Upper lobe of left lung (tissue), 6 donors: ENCODE data around the gene POU3F1. TPM values are rescaled to one million over a fixed set of nuclear protein-coding genes. Genes with fewer than 3 reads are reported as not detected.

Experiments
- ATAC-seq, 2 donors: fragments of 200-7000 bp; cut with Tn5 transposase; one replicate each; pipeline ENCODE4 v1.9.1; 2022; ENCODE audit warnings: mild to moderate bottlenecking in 2 of 2, moderate library complexity in 2 of 2; ENCODE audit not compliant: low FRiP score in 2 of 2
- DNase-seq, 2 donors: peaks; one replicate each; pipeline ENCODE4 v3.0.0-alpha.2; 2019 to 2020
- H3K27ac ChIP-seq, 4 donors: fragments of 200-600 bp; sonication (generic); one replicate each; pipeline ENCODE4 v1.5.1; 2016 to 2019
- H3K27me3 ChIP-seq, 4 donors: fragments of 200-600 bp; sonication (generic); one replicate each; pipeline ENCODE4 v1.5.1; 2017 to 2019
- H3K36me3 ChIP-seq, 4 donors: fragments of 200-600 bp; sonication (generic); one replicate each; pipeline ENCODE4 v1.5.1; 2016 to 2019
- H3K4me1 ChIP-seq, 4 donors: fragments of 200-600 bp; sonication (generic); one replicate each; pipeline ENCODE4 v1.5.1; 2018 to 2019
- H3K4me3 ChIP-seq, 4 donors: fragments of 200-600 bp; sonication (generic); one replicate each; pipeline ENCODE4 v1.5.1; 2017 to 2019; ENCODE audit warnings: mild to moderate bottlenecking in 2 of 4, moderate library complexity in 1 of 4
- H3K9me3 ChIP-seq, 4 donors: fragments of 200-600 bp; sonication (generic); one replicate each; pipeline ENCODE4 v1.5.1; 2018 to 2019
- EP300 ChIP-seq, 4 donors: sonication (generic); formaldehyde crosslinking; IDR thresholded peaks; one replicate each; pipeline ENCODE4 v1.5.1; 2017; ENCODE audit warnings: antibody characterized with exemption in 4 of 4, control low read depth in 2 of 4
- POLR2A ChIP-seq, 4 donors: fragments of 450-650 bp; IDR thresholded peaks; one replicate each; pipeline ENCODE4 v1.5.1; 2016 to 2017; ENCODE audit warnings: antibody characterized with exemption in 4 of 4, mild to moderate bottlenecking in 2 of 4
- POLR2AphosphoS5 ChIP-seq, 2 donors: sonication (generic); formaldehyde crosslinking; IDR thresholded peaks; one replicate each; pipeline ENCODE4 v1.5.1; 2017; ENCODE audit warnings: antibody characterized with exemption in 2 of 2
- WGBS, 2 donors: methylation state at CpG; one replicate each; pipeline ENCODE4 v1.1.5; 2017 to 2018; 5-methylcytosine and 5-hydroxymethylcytosine counted together
- total RNA-seq, 6 donors: library from RNA; depleted of rRNA in 4 of 6; stranded (reverse); fragments of >200 nt in 4 of 6; gene quantifications; one replicate each; pipeline versions ENCODE4 v1.1.0 to v1.2.1, GENCODE V29; 2016 to 2021
- TF ChIP-seq, protein P1 (sequence below), 6 experiments: fragments of 450-650 bp in 4 of 6; fragments of 200-600 bp in 2 of 6; sonication (generic) in 2 of 6; IDR thresholded peaks; one replicate each; pipeline ENCODE4 v1.5.1; 2016 to 2019; ENCODE audit warnings: antibody characterized with exemption in 6 of 6
- donor health status: DM: no; HTN: no; CAD: no; lungs with moderate emphysema.
- donor health status: DM: no; HTN: yes; CAD: no; lungs with severe emphysema.

The POU3F1 gene
- total RNA-seq, 6 donors from 2014 or later: 0.40 to 1.0 TPM; not detected in 4

DNA sequence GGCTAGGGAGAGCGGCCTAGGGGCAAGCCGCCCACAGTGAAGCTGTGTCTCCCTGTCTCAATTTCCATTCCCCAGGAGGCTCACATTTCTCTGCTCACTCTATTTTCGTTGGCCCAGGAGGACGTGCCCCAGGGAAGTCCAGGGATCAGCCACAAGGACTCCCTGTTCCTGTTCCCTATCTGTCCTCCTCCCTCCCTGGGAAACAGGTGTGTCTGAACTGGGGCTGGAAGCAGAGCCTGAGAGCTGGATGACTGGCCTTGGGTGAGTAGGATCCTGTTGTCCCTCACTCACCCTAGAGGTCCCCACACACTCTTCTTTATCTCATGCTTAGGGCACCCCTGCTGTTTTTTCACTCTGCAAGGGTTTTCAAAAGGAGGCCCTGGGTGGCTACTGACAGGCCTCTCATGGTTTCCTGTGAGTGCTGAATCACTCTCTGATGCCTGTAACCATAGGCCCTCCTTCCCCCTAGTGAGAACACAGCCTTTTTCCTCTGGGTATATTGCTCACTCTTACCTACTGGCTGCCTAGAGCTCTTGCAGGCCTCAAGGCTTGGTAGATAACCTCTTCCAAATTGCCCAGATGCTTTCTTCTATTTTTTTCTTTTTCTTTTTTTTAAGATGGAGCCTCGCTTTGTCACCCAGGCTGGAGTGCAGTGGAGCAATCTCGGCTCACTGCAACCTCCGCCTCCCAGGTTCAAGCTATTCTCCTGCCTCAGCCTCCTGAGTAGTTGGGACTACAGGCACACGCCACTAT lies 37.3 kb downstream of the POU3F1 start:
- Histone ChIP-seq H3K27me3 (no peaks in the 10 kb centered on the region), H3K4me1 (peaks cover 16 to 30% (median 24%) of the 10 kb centered on the region in 4 donors), H3K27ac (peak overlapping the region in 3 of 4 donors; percentile 30 to 32 (median 30)), H3K9me3 (no peaks in the 10 kb centered on the region), H3K4me3 (no peak overlapping the region), H3K36me3 (no peaks in the 10 kb centered on the region)
- no peak for TF ChIP-seq POLR2A (IDR thresholded peaks at IDR 0.05)
- no peak for TF ChIP-seq POLR2AphosphoS5 (IDR thresholded peaks at IDR 0.05)
- TF ChIP-seq, protein P1, sequence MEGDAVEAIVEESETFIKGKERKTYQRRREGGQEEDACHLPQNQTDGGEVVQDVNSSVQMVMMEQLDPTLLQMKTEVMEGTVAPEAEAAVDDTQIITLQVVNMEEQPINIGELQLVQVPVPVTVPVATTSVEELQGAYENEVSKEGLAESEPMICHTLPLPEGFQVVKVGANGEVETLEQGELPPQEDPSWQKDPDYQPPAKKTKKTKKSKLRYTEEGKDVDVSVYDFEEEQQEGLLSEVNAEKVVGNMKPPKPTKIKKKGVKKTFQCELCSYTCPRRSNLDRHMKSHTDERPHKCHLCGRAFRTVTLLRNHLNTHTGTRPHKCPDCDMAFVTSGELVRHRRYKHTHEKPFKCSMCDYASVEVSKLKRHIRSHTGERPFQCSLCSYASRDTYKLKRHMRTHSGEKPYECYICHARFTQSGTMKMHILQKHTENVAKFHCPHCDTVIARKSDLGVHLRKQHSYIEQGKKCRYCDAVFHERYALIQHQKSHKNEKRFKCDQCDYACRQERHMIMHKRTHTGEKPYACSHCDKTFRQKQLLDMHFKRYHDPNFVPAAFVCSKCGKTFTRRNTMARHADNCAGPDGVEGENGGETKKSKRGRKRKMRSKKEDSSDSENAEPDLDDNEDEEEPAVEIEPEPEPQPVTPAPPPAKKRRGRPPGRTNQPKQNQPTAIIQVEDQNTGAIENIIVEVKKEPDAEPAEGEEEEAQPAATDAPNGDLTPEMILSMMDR (IDR thresholded peaks at IDR 0.05): no peak
- no peak for TF ChIP-seq EP300 (IDR thresholded peaks at IDR 0.05)
- DNase-seq (no peak), ATAC-seq (no peak)
- WGBS, 2 donors: 75 to 80% methylated on average over 8 of the region's 8 CpGs

DNA sequence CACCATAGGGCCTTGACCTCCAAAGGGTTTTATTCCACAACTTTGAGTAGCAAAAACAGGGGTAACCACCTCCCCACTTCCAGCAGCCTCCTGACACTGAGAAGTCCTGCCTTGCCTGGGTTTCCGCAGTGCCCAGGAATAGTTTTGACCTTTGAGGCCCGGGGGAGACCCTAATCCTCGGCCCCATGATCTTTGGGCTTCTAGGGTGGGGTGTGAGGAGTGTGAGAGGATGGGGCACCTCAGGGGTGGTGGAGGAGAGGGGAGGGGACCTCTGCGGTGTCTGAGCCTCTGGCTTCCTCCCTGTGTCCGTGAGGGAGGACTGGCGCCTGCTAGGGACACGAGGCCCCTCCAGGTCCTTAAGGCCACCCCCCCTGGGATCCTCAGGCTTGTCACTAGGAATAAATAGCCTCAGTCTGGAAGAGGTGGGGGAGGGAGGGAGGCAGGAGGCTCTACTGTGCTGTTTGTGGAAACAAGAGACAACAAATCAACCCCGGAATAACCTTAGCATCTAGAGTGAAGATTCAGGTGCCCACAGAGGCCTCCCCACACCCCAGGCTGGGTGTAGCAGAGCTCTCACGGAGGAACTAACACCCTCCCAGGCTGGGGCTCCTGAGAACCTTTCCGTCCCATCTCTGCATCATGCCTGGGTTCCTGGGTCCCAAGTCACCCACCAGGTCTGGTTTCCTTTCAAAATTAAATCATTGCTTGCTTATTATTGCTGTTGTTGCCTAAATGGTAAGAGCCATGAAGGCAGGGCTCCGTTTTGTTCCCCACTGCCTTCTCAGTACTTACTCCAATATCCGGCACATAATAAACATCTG lies 40.4 kb downstream of the POU3F1 start:
- peak overlapping the region; percentile 44 to 93 (median 76) for H3K27ac ChIP-seq
- H3K9me3 ChIP-seq: no peaks in the 10 kb centered on the region
- ATAC-seq: peak; percentile 2 to 31

DNA sequence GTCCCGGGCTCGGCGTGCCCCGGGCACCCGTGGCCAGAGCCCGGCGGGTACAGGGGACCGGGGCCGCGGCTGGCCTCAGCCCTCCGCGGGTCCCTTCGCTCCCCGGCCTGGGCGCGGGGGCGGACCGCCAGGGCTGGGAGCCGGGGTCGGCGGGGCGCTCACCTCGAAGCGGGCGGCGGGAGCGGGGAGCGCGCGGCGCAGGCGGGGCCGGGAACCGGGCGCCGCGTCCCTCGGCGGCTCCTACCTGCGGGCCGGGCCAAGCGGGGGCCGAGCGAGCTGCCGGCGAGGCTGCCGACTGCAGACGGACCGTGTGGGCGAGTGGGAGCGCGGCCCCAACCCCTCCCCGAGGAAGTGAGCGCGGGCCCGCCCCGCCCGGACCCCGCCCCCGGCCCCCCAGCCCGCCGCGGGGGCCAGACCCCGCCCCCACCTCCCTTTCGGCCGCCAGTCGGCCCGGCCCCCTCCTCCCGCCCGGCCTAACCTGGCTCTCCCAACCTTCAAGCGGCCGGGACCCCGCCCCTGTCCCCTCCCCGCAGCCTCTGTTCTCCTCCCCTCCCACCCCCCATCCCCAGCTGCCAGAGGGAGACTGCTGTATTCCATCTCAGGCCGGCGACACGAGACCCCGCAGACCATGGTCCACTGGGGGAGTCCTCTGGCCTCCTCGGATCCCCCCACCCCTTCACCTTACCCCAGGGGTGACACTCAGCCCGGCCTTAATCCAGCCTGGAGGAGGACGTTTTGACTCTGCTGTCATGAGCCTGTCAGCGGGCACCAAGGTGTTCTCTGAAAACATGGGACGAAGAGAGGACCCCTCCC lies 41.2 kb downstream of the POU3F1 start, which contains the start of gene FHL3:
FHL3 (minus strand) TSS at position 320 of the 813 bp plus-strand sequence. CDS start 6,102 bp downstream, outside the sequence.
- H3K27ac ChIP-seq: peak within 1 kb of the TSS; percentile 44 to 93 (median 76)
- TF ChIP-seq POLR2A (IDR thresholded peaks at IDR 0.05) (peak in 1 of 4 donors; percentile 41), EP300 (IDR thresholded peaks at IDR 0.05) (no peak), POLR2AphosphoS5 (IDR thresholded peaks at IDR 0.05) (peak; percentile 18 to 59)
- TF ChIP-seq, protein P1 (IDR thresholded peaks at IDR 0.05): peak in 1 of 6 experiments; percentile 13
- H3K27me3 ChIP-seq: no peaks in the 10 kb centered on the region
- peaks cover 32 to 49% (median 37%) of the 10 kb centered on the region in 4 donors for H3K4me1 ChIP-seq
- peak; percentile 79 to 92 for DNase-seq
- H3K9me3 ChIP-seq: no peaks in the 10 kb centered on the region
- H3K4me3 ChIP-seq: peak within 1 kb of the TSS; percentile 38 to 79 (median 72)
- H3K36me3 ChIP-seq: no peaks in the 10 kb centered on the region
- 17 to 53% methylated on average over 1 to 4 of the region's 83 CpGs for WGBS, 2 donors
- peak; percentile 26 to 74 for ATAC-seq

More for the DNA sequence above, 40.4 kb downstream of the POU3F1 start:
- TF ChIP-seq EP300 (IDR thresholded peaks at IDR 0.05) (no peak), POLR2A (IDR thresholded peaks at IDR 0.05) (no peak), POLR2AphosphoS5 (IDR thresholded peaks at IDR 0.05) (no peak)
- TF ChIP-seq, protein P1 (IDR thresholded peaks at IDR 0.05): no peak
- Histone ChIP-seq H3K36me3 (no peaks in the 10 kb centered on the region), H3K27me3 (no peaks in the 10 kb centered on the region), H3K4me3 (peak overlapping the region in 3 of 4 donors; percentile 72 to 79 (median 73)), H3K4me1 (peaks cover 24 to 41% (median 29%) of the 10 kb centered on the region in 4 donors)
- DNase-seq: no peak
- 66 to 78% methylated on average over 10 to 12 of the region's 12 CpGs for WGBS, 2 donors

DNA sequence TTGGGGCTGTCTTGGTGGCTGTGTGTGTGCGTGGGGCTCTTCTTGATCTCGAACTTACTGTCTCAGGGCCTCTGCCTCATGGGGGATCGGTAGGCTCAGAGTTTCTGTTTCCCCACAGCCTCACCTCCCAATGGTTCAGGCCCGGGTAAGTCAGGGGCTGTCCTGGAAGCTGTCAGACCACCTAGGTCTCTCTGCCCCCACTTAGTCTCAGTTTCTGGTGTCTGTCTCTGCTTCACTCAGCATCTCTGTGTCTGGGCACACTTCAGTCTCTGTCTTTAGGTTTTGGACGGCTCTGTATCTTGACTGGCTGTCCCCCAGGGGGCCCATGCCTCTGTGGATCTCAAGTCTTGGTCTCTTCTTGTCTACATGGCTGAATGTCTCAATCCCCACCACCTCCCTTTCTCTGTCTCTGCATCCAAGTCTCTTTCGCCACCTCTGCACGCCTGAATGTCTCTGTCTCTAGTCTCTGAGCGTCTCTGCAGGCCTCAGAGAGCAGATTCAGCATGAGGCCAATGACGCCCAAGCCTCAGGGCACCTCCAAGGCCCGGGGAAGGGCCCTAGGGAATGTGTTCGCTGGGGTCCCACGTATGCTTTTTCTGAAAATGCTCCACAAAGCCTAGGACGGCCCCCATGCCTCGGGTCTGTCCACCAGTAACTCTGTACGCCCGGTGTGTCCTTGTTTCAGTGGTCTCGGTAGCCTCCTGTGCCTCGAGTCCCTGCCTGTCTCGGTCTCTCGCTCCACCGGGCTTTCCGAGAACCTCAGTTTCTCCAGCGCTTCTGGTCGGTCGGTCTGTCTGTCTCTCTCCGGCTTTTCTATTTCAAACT lies 42.1 kb downstream of the POU3F1 start:
- peak overlapping the region; percentile 38 to 79 (median 72) for H3K4me3 ChIP-seq
- peaks cover 41 to 58% (median 46%) of the 10 kb centered on the region in 4 donors for H3K4me1 ChIP-seq
- no peaks in the 10 kb centered on the region for H3K36me3 ChIP-seq
- DNase-seq (no peak), ATAC-seq (no peak)
- 17 to 19% methylated on average over 26 of the region's 26 CpGs for WGBS, 2 donors
- H3K27me3 ChIP-seq: no peaks in the 10 kb centered on the region
- H3K9me3 ChIP-seq: no peaks in the 10 kb centered on the region
- peak overlapping the region; percentile 44 to 93 (median 76) for H3K27ac ChIP-seq
- TF ChIP-seq POLR2AphosphoS5 (IDR thresholded peaks at IDR 0.05): no peak
- TF ChIP-seq, protein P1 (IDR thresholded peaks at IDR 0.05): no peak
- no peak for TF ChIP-seq EP300 (IDR thresholded peaks at IDR 0.05)
- TF ChIP-seq POLR2A (IDR thresholded peaks at IDR 0.05): no peak
